ENCODE results near the gene GREM1.

Gene GREM1

GRCh38 chr15:32778391-32779176, 60.8 kb downstream of the GREM1 start:
- DNase-seq (ENCODE audit: extremely low read depth in 1 of 2, low read depth in 1 of 2) = no peak

- DNase-seq (ENCODE audit: extremely low read depth in 1 of 2, low read depth in 1 of 2) = no peak
These were observed 64.0 kb downstream of the GREM1 start for GRCh38 chr15:32781781-32782180.

GRCh38 chr15:32784581-32784980, 66.8 kb downstream of the GREM1 start:
- no peak for DNase-seq (ENCODE audit: extremely low read depth in 1 of 2, low read depth in 1 of 2)

- DNase-seq (ENCODE audit: extremely low read depth in 1 of 2, low read depth in 1 of 2) = no peak
These were observed 69.1 kb downstream of the GREM1 start for GRCh38 chr15:32786906-32787305.

- no peak for DNase-seq (ENCODE audit: extremely low read depth in 1 of 2, low read depth in 1 of 2)
These were observed 70.1 kb downstream of the GREM1 start for GRCh38 chr15:32787949-32788348.

- DNase-seq (ENCODE audit: extremely low read depth in 1 of 2, low read depth in 1 of 2) = no peak
These were observed 72.7 kb downstream of the GREM1 start for GRCh38 chr15:32790352-32790999.

- no peak for DNase-seq (ENCODE audit: extremely low read depth in 1 of 2, low read depth in 1 of 2)
These were observed 74.6 kb downstream of the GREM1 start for GRCh38 chr15:32792436-32792835.
